ENCODE measurements around the gene CALCA.
"Not testable (repeated sequence)": the region's sequence is repeated elsewhere in the genome, so short reads cannot be mapped to it uniquely, and the experiment has no call there.

CALCA gene

DNA sequence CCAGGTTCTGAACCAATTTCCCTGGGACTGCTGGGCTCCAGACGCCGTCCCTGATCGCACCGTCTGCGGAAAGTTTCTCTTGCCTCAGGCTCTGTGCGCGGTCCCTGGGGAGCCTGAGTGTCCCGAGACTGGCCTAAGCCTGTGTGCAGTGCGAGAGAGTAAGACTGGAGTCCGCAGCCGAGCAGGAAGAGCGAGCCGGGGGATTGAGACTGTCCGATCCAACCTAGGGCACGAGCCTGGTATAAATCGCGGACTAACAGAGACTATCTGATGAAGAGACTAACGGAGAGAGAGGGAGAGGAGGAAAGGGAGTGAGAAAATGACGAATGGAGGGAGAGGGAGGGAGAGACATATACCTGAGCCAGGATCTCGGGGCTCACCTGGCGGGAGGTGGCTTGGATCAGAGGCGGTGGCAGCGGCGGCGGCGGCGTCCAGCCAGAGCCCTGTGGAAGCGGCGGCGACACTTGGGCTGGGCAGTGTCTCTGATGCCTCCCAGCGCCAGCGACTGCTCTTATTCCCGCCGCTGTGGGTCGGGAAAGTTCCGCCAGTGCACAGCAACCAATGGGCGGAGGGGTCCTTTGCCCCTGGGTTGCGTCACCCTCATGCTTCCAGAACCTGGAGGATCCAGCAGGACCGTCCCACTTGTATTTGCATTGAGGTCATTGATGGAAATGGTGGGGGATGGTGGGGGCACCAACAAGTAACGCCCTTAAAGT lies at the start of gene CALCA:
Gene CALCA (minus strand): TSS at position 487 of the 716 bp plus-strand sequence. CDS start 1,159 bp downstream, outside the sequence.
- DNase-seq, result no peak

GRCh38 chr11:15016200-15016599 lies 44.0 kb upstream of the CALCA start:
- no peak for DNase-seq

DNA sequence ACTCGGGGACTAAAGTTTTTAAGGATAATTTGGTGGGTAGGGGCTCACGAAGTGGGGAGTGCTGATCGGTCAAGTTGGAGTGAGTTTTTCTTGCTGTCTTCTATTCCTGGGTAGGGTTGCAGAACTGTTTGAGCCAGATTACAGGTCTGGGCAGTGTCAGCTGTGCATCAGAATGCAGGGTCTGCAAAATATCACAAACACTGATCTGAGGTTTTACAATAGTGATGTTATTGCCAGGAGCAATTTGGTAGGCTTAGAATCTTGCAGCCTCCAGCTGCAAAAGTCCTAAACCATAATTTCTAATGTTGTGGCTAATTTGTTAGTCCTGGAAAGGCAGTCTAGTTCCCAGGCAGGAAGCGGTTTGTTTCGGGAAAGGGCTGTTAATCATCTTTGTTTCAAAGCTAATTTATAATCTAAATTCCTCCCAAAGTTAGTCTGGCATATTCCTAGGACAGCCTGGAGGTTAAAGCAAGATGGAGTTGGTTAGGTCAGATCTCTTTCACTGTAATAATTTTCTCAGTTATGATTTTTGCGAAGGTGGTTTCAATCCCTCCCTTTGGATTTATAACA lies 39.7 kb upstream of the CALCA start:
- DNase-seq, result no peak

DNA sequence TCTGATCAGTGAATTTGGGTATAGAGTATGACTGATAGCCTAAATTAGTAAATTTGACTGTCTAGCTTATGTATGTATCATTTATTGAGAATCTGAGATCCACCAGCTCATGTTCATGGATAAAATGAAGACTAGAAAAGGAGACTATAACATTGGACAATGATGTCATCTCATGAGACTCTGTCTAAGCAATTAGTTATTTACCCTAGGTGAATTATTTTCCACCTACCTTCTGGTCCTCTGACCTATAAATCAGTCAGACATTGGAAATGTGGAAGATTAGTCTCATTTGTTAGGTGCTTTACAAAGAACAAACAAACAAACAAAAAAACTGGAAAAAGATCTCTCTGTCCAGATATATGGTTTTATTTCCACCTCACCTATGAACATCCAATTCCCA lies 38.7 kb upstream of the CALCA start:
- DNase-seq, result no peak

DNA sequence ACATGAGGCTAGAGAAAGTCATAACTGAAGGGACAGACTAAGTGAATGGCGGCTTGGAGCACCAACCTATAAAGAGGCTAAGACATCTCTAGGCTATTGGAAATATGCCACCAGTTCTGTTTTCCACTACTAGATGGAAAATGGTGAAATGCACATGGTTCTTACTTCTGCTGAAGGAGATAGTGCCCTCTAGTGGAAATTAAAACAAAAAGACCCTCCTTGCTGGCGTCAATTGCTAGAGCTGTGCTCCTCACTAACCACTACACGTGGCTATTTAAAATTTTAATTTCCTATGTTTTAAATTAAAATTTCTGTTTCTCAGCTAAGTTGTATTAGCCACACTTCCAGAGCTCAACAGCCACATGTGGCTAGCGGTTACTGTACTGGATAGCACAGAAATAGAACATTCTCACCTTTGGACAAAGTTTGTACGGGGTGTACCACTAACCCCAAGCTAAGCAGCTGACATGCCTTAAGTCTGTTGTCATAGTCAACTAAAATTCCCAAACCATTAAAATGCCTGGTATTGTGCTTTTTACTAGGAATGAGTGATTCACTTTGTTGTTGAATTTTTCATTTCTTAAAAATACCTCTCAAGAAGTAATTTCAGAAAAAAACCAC lies 34.1 kb upstream of the CALCA start:
- DNase-seq, result peak; percentile 73

DNA sequence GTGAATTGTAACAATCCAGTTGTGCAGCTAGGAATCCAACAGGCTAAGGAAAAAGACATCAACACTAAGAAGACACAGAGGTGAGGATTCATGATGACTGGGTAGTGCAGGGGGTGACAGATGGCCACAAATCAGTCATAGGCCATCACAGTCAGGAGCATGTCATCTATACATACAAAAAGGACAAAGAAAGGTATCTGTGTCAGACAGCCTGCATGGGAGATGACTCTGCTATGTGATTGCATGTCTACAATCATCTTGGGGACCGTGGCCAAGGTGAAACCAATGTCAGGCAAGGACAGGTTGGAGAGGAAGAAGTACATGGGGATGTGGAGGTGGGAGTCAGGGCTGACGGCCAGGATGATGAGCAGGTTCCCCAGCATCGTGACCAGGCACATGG lies 16.0 kb upstream of the CALCA start:
- not testable (repeated sequence) for DNase-seq

- DNase-seq, result peak; percentile 13
Measured at GRCh38 chr11:14981507-14981906, 9.4 kb upstream of the CALCA start.

GRCh38 chr11:14980854-14981253 lies 8.7 kb upstream of the CALCA start:
- no peak for DNase-seq

GRCh38 chr11:14977101-14977880 lies 5.1 kb upstream of the CALCA start:
- no peak for DNase-seq

- no peak for DNase-seq
Measured at GRCh38 chr11:14975252-14975587, 3.1 kb upstream of the CALCA start.

- DNase-seq, result no peak
Measured at GRCh38 chr11:14974515-14975251, 2.5 kb upstream of the CALCA start.

- DNase-seq, result no peak
Measured at GRCh38 chr11:14973621-14974514, 1.7 kb upstream of the CALCA start.

DNA sequence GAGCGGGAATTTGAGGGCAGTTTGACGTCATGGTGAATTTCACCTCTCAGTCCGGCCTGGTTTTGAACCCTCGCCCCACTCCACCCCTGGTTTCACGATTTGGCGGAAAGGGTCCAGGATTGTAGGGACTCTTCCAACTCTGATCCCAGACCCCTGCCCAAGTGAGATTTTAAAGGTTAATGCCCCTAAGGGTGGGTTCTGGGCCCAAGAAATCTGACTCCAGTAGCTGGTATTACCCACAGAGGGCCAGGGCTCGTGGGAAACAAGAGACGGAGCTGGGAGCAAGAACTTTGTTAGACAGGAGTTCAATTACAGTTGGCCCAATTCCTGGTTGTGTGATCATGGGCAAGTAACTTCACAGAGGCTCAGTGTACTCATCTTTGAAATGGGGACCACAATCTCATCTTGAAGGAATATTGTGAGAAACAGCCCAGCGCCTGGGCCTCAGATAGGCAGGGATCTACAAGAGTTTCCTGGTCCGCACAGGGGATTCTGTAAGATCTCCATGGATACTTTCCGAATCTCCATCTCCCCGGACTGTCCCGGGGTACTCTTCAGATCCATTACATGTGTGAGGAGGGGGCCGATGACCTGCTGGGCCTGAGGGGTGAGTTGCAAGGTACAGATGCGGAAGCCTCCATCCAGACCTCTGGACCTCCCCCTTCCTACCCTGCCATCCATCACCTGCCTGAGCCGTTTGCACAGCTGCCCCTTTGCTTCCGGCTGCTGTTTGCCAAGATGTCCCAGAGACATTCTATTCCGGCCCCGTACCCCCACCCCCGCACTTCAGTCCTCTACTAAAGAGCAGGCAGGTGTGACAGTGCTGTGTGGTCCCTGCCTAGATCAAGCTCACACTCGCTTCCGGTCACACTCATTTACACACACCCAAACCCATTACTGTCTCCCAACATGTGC lies 687 bp upstream of the CALCA start:
- peak; percentile 75 for DNase-seq

DNA sequence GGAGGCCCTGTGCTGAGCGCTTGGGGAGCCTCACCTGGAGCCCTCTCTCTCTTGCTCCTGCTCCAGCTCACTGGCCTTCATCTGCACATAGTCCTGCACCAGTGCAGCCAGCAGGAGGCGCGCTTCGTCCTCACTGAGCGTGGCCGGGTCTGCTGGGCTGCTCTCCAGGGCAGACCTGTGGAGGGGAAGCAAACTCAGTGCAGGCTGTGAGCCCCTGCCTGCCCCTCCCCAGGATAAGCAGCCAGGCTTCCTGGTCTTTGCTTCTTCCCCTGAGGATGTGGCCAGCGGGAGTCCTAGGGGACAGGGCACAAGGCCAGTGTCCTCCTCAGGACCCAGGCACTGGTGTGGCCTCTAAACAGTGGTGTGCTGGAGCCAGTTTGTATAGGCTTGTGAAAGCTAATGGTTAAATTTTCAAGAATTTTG lies 2.2 kb downstream of the CALCA start:
- peak; percentile 19 for DNase-seq

- DNase-seq, result no peak
Measured at GRCh38 chr11:14967581-14968243, 4.4 kb downstream of the CALCA start.

GRCh38 chr11:14956111-14956510 lies 16.0 kb downstream of the CALCA start:
- DNase-seq, result no peak

GRCh38 chr11:14954581-14954980 lies 17.6 kb downstream of the CALCA start:
- DNase-seq, result no peak

DNA sequence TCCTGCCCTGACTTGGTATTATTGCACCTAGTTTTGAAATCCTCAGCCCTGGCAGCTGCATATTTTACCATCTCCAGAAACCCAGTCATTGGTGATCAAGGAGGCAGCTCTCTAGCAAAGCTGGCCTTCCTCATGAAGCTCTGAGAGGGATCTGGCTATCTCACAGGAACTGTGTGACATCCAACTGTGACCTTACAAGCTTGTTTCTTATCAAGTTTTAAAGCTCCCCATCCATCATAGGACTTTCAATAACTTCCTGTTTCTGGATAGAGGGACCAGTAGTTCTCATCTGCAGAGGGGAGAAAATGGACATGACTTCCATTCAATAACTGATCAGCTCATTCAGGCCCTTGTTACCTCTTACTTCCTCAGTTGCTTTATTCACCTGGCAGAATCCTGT lies 18.2 kb downstream of the CALCA start:
- DNase-seq, result no peak

GRCh38 chr11:14949437-14950147 lies 22.6 kb downstream of the CALCA start:
- no peak for DNase-seq
